GM19467 (cell line): ENCODE data around the gene SPATA13.

ENCODE experiments used
- ATAC-seq: cut with Tn5 transposase; IDR thresholded peaks from one replicate; pipeline ENCODE4 v1.9.1; 2021; ENCODE audit warnings: mild to moderate bottlenecking, moderate library complexity; ENCODE audit not compliant: unreplicated experiment

The SPATA13 gene

GRCh38 chr13:24165746-24166145 is 5.2 kb downstream of the SPATA13 start:
- no peak for ATAC-seq

GRCh38 chr13:24166561-24166960 is 6.0 kb downstream of the SPATA13 start:
- no peak for ATAC-seq

GRCh38 chr13:24167666-24168391 is 7.3 kb downstream of the SPATA13 start:
- ATAC-seq: no peak

GRCh38 chr13:24168392-24168750 is 7.9 kb downstream of the SPATA13 start:
- no peak for ATAC-seq

DNA sequence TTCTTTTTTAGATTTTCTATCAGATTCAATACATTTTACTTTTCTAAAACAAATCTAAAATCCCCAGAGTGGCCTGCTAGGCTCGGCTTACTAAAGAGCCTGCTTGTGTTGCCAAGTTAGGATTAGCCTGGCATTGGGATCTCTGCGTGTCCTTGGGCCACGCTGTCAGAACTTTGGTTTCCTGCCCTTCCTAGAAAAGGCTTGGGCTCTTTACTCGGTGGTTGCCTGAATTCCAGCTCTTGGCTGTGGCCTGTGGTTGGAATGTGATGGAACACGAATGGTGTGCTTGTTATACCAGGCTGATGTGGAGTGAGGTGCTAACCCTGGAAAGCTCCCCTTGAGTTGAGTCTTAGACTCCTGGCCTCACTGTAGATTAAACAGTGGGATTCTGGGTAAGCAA is 8.5 kb downstream of the SPATA13 start:
- no peak for ATAC-seq

GRCh38 chr13:24172071-24172470 is 11.6 kb downstream of the SPATA13 start:
- ATAC-seq: no peak

DNA sequence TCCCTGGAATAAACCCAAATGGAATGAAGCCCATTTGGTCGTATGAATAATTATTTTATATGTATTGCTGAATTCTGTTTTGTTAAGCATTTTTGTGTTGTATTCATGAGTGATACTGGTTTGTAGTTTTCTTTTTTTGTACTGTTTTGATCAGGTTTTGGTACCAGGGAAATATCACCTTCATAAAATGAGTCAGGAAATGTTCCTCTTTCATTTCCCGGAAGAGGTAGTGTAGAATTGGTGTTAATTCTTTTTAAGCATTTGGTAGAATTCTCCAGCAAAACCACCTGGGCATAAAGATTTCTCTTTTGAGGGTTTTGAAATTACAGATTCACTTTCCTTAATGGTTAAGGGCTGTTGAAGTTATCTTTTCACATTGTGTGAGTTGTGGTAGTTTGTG is 13.3 kb downstream of the SPATA13 start:
- ATAC-seq: no peak

DNA sequence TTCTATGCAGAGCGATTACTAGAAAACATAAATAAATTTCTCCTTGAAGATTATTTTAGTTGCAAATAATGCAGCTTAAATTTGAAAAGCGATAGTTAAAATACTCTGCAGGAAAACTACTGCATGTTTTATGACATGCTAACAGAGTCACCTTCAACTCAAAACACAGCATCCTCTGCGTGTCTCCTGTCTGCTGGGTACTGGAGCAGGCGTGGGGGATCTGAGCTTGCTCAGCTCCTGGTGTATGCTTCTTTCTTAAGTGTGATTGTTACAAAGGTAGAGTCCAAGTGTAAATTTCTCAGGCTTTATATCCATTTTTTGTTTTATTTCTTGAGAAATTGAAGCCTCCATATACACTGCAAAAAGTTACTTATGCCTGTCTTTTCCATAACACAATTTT is 15.3 kb downstream of the SPATA13 start:
- no peak for ATAC-seq

DNA sequence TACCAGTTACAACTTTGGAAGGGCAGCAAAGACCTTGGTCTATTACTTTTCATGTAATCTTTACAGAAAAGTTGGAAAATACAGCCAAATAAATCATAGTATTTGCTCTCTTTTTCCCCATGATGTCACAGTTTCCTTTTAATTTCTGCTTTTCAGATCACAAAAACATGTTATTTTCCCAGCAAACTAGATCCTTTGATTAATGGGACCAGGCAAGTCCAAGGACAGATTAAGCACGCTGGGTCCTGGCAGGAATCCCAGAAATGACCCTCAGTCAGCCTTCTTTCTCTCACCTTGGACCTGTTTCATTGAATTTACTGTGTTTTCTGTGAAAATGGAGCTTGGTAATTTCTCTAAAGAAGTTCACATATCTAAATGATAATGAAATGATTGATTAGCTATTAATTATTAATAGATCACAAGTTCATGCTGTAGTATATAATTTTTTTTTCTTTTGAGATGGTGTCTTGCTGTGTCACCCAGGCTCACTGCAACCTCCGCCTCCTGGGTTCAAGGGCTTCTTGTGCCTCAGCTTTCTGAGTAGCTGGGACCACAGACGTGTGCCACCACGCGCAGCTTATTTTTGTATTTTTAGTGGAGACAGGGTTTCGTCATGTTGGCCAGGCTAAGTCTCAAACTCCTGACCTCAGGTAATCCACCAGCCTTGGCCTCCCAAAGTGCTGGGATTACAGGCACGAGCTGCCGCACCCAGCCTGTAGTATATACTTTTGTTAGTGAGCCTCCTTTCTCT is 16.0 kb downstream of the SPATA13 start:
- ATAC-seq: no peak

DNA sequence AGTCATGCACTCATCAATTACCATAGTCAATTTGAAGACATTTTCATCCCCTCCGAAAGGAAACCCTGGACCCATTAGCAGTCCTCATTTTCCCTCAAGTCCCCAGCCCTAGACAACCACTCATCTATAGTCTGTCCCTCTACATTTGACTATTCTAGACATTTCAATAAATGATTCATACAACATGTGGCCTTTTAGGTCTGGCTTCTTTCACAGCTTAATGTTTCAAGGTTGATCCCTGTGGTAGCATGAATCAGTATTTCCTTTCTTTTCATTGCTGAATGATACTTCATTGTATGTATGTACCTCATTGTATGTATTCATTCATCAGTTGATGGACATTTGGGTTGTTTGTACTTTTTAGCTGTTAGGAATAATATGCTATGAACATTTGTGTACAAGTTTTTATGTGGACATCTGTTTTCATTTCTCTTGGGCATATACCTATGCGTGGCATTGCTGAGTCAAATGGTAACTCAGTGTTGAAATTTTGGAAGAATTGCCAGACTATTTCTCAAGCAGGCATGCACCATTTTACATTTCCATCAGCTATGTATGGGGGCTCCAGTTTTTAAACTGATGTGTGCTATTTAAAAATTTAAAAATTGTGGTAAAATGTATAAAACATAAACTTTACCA is 18.4 kb downstream of the SPATA13 start:
- no peak for ATAC-seq

- no peak for ATAC-seq
These were observed 18.9 kb downstream of the SPATA13 start for GRCh38 chr13:24179486-24179850.

DNA sequence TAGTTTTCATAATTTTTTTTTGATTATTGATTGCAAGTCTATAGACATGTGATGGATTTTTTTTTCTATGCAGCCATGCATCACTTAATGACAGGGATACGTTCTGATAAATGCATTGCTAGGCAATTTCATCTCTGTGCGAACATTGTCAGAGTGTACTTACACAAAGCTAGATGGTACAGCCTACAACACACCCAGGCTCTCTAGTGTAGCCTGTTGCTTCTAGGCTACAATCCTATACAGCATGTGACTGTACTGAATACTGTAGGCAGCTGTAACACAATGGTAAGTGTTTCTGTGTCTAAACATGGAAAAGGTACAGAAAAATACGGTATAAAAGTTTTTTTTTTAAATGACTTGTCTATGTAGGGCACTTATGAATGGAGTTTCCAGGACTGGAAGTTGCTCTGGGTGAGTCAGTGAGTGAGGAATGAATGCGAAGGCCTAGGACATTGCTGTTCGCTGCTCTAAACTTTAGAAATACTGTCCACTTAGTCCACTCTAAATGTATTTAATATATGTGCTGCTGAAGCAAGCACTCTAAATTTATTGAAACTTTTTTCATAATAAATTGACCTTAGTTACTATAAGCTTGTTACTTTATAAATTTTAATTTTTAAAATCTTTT is 20.3 kb downstream of the SPATA13 start:
- ATAC-seq: no peak

DNA sequence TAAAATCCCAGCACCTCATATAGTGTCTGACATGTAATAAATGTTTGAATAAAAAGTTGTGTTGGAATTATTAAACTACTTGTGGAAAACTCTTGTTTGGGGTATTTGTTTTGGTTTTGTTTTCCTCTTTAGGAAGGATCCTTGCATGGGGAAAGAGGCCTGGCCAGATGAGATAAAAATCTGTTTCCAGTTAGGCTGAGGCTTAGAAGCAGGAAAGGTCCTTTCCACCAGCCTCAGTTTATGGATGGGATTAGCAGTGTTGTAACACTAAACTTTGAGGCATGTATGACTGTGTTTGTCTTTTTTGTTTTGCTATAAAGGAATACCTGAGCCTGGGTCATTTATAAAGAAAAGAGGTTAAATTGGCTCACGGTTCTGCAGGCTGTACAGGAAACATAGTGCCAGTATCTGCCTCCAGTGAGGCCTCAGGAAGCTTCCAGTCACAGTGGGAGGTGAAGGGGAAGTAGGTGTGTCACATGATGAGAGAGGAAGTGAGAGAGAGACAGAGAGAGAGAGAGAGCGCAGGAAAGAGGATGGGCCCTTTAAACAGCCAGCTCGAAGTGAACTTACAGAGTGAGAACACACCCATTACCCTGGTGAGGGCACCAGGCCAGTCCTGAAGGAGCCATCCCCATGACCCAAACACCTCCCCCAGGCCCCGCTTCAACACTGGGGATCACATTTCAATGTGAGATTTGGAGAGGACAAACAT is 21.6 kb downstream of the SPATA13 start:
- ATAC-seq: no peak

GRCh38 chr13:24182703-24183081 is 22.2 kb downstream of the SPATA13 start:
- ATAC-seq: no peak

DNA sequence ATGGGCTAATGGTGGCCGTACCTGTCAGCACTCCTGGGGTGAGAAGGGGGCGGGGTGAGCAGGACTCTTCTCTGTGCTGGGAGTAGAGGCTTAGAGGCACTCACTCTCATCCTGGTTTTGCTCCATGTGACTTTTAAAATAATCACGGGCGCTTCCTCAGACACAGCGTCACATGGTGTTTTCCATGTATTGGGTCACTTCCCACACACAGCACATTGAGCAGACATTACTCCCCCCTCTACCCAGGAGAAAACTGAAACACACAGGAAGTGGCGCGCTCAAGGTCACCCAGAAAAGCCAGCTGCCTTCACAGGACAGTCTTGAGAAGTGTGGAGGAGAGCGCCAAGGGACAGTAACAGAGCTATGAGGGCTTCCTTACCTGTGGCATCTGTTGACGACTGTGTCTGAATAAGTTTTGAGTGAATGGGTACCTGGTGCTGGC is 23.2 kb downstream of the SPATA13 start:
- no peak for ATAC-seq

GRCh38 chr13:24184265-24184841 is 23.8 kb downstream of the SPATA13 start:
- ATAC-seq: no peak

- ATAC-seq: no peak
These were observed 24.4 kb downstream of the SPATA13 start for GRCh38 chr13:24184882-24185281.

GRCh38 chr13:24185591-24186232 is 25.2 kb downstream of the SPATA13 start:
- ATAC-seq: no peak

- ATAC-seq: no peak
These were observed 26.7 kb downstream of the SPATA13 start for GRCh38 chr13:24187185-24187584.
